ENCODE data around the gene PNMA8C. TPM values are rescaled to one million over a fixed set of nuclear protein-coding genes. Genes with fewer than 3 reads are reported as not detected.

PNMA8C gene
- total RNA-seq, 1 experiment from 2014 or later: not detected

- DNase-seq (ENCODE audit: low read depth, low spot score) (no peak), ATAC-seq (no peak)
- H3K27me3 ChIP-seq (ENCODE audit: control insufficient read depth, insufficient read depth, low read length): no peaks in the 10 kb centered on the region
- no peaks in the 10 kb centered on the region for H3K36me3 ChIP-seq (ENCODE audit: control insufficient read depth, insufficient read depth, low read length)
- intact Hi-C loops (cut with micrococcal nuclease; ENCODE audit: unreplicated experiment) (no loop called here), in situ Hi-C loops (cut with HindIII; ENCODE audit: low pct_unique_long_range_greater_than_20kb, low sequenced_read_pairs) (no loop called here)
- BruUV-seq (replicated peaks): no TSS peak
- no peaks in the 10 kb centered on the region for H3K9me3 ChIP-seq (ENCODE audit: control insufficient read depth, insufficient read depth, low read depth, low read length)
- POLR2A ChIA-PET: no interaction called here
- CTCF ChIA-PET: no interaction called here
- TF ChIP-seq POLR2AphosphoS5 (IDR thresholded peaks at IDR 0.05; ENCODE audit: low read depth, low read length) (no peak), REST (IDR thresholded peaks at IDR 0.05; ENCODE audit: insufficient read depth in 1 of 2, low read depth in 2 of 2, low read length in 1 of 2) (no peak), SIN3A (IDR thresholded peaks at IDR 0.05; ENCODE audit: borderline replicate concordance, insufficient read depth, low read depth, low read length) (no peak), TCF7L2 (IDR thresholded peaks at IDR 0.05; ENCODE audit: low read depth, low read length) (no peak)
- TF ChIP-seq, protein P1, sequence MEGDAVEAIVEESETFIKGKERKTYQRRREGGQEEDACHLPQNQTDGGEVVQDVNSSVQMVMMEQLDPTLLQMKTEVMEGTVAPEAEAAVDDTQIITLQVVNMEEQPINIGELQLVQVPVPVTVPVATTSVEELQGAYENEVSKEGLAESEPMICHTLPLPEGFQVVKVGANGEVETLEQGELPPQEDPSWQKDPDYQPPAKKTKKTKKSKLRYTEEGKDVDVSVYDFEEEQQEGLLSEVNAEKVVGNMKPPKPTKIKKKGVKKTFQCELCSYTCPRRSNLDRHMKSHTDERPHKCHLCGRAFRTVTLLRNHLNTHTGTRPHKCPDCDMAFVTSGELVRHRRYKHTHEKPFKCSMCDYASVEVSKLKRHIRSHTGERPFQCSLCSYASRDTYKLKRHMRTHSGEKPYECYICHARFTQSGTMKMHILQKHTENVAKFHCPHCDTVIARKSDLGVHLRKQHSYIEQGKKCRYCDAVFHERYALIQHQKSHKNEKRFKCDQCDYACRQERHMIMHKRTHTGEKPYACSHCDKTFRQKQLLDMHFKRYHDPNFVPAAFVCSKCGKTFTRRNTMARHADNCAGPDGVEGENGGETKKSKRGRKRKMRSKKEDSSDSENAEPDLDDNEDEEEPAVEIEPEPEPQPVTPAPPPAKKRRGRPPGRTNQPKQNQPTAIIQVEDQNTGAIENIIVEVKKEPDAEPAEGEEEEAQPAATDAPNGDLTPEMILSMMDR (IDR thresholded peaks at IDR 0.05): no peak
- no peaks in the 10 kb centered on the region for H3K4me1 ChIP-seq (ENCODE audit: control insufficient read depth, insufficient read depth, low read length)
- H3K27ac ChIP-seq (ENCODE audit: low read length): no peak overlapping the region
- H3K4me3 ChIP-seq (ENCODE audit: low read depth in 2 of 2, low read length in 2 of 2): no peak overlapping the region
These were observed 18.3 kb upstream of the PNMA8C start for GRCh38 chr19:46447006-46447405.

GRCh38 chr19:46446021-46446420 is 17.3 kb upstream of the PNMA8C start:
- H3K4me1 ChIP-seq (ENCODE audit: control insufficient read depth, insufficient read depth, low read length): no peaks in the 10 kb centered on the region
- ATAC-seq (no peak), DNase-seq (ENCODE audit: low read depth, low spot score) (no peak)
- intact Hi-C loops (cut with micrococcal nuclease; ENCODE audit: unreplicated experiment): no loop called here
- no peaks in the 10 kb centered on the region for H3K27me3 ChIP-seq (ENCODE audit: control insufficient read depth, insufficient read depth, low read length)
- no peaks in the 10 kb centered on the region for H3K9me3 ChIP-seq (ENCODE audit: control insufficient read depth, insufficient read depth, low read depth, low read length)
- in situ Hi-C loops (cut with HindIII; ENCODE audit: low pct_unique_long_range_greater_than_20kb, low sequenced_read_pairs): no loop called here
- H3K4me3 ChIP-seq (ENCODE audit: low read depth in 2 of 2, low read length in 2 of 2): no peak overlapping the region
- TF ChIP-seq REST (IDR thresholded peaks at IDR 0.05; ENCODE audit: insufficient read depth in 1 of 2, low read depth in 2 of 2, low read length in 1 of 2) (no peak), TCF7L2 (IDR thresholded peaks at IDR 0.05; ENCODE audit: low read depth, low read length) (no peak), SIN3A (IDR thresholded peaks at IDR 0.05; ENCODE audit: borderline replicate concordance, insufficient read depth, low read depth, low read length) (no peak), POLR2AphosphoS5 (IDR thresholded peaks at IDR 0.05; ENCODE audit: low read depth, low read length) (no peak)
- TF ChIP-seq, protein P1 (IDR thresholded peaks at IDR 0.05): no peak
- ChIA-PET CTCF (no interaction called here), POLR2A (no interaction called here)
- BruUV-seq (replicated peaks): no TSS peak
- H3K36me3 ChIP-seq (ENCODE audit: control insufficient read depth, insufficient read depth, low read length): no peaks in the 10 kb centered on the region
- H3K27ac ChIP-seq (ENCODE audit: low read length): no peak overlapping the region

Measured in Panc1 (cell line).